ENCODE results near the gene TUBA4A. TPM values are rescaled to one million over a fixed set of nuclear protein-coding genes. Genes with fewer than 3 reads are reported as not detected.

Gene TUBA4A
- total and polyA plus RNA-seq, 2 experiments from 2014 or later, result 1.6 to 6.5 TPM

DNA sequence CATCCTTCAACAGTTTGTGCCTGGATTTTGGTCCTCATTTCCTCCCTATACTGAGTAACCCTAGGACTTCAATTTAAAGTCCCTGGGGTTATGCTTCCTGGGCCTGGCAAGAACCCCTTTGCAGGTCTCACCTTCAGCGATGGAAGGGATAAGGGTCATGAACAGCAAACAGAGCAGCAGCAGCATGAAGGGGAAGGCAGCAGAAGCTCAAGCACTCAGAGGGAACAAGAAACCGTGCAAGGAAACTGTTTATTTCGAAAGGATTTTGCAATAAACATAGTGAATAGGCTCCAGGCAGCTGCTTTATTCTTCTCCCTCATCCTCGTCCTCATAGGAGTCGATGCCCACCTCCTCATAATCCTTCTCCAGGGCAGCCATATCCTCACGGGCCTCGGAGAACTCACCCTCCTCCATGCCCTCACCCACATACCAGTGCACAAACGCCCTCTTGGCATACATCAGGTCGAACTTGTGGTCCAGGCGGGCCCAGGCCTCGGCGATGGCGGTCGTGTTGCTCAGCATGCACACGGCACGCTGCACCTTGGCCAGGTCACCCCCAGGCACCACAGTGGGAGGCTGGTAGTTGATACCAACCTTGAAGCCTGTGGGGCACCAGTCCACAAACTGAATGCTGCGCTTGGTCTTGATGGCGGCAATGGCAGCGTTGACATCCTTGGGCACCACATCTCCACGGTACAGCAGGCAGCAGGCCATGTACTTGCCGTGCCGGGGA is 3.5 kb downstream of the TUBA4A start:
- peaks cover 18% of the 10 kb centered on the region for H3K4me1 ChIP-seq (ENCODE audit: low read depth)
- H3K27me3 ChIP-seq, result peaks cover 41% of the 10 kb centered on the region
- no peaks in the 10 kb centered on the region for H3K9me3 ChIP-seq (ENCODE audit: low read depth)
- TF ChIP-seq, protein P1, sequence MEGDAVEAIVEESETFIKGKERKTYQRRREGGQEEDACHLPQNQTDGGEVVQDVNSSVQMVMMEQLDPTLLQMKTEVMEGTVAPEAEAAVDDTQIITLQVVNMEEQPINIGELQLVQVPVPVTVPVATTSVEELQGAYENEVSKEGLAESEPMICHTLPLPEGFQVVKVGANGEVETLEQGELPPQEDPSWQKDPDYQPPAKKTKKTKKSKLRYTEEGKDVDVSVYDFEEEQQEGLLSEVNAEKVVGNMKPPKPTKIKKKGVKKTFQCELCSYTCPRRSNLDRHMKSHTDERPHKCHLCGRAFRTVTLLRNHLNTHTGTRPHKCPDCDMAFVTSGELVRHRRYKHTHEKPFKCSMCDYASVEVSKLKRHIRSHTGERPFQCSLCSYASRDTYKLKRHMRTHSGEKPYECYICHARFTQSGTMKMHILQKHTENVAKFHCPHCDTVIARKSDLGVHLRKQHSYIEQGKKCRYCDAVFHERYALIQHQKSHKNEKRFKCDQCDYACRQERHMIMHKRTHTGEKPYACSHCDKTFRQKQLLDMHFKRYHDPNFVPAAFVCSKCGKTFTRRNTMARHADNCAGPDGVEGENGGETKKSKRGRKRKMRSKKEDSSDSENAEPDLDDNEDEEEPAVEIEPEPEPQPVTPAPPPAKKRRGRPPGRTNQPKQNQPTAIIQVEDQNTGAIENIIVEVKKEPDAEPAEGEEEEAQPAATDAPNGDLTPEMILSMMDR (IDR thresholded peaks at IDR 0.05; ENCODE audit: low read depth, low read length), result no peak
- H3K36me3 ChIP-seq, result no peaks in the 10 kb centered on the region
- H3K4me3 ChIP-seq, result no peak overlapping the region
- DNase-seq (ENCODE audit: low read depth in 1 of 2, low spot score in 1 of 2), result no peak
- H3K27ac ChIP-seq, result no peak overlapping the region

DNA sequence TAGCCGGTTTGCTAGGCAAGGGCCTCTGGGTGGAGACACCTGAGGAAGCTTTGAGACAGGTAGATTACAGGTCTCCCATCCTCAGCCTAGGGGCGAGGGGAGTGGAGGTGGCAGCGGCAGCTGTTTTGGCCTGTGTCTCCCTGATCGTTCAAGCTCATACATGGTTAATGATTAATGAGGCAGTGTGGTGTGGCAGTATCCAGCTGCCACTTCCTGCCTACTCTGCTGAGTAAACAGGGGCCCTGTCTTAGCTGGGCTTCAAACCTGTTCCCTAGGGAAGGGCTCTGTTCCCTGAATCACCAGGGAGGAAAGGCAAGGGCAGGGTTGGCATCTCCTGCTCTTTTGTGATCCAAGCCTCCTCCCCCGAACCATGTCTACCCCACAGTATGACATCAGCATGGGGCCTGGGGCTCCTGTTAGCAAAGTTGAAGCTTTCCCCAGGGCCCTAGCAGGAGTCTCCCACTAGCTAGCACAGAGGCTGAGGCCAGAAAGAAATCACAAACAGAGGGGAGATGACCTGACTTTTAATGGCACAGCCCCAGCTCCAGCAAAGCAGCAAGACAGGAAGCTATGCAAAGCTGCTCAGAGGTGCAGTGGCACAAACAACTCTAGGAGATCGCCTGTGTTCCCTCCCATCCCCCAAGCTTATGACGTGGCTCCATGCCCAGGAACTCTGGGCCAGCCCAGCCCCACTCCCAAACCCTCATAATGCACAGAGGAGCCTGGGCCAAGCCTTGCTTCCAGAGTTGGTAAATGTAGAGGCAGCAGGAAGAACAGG is 4.3 kb downstream of the TUBA4A start:
- peaks cover 17% of the 10 kb centered on the region for H3K4me1 ChIP-seq (ENCODE audit: low read depth)

DNA sequence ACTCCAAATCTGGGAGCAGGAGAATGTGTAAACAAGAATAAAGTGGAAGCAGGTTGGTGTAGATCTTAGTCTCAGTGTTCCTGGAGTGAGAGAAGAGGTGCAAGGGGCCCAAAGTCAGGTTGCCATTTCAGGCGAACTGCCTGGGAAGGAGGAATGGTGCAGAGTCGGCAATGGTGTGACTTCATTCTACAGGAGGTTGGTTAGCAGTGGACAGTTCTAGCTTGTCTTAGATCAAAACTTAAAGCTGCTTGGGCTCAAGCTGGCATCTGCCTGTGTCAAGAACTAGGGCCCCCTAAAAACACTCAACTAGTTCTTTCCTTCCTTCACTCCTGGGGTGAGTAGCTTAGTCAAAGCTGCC is 4.9 kb downstream of the TUBA4A start:
- TF ChIP-seq, protein P1 (IDR thresholded peaks at IDR 0.05; ENCODE audit: low read depth, low read length), result no peak
- Histone ChIP-seq H3K4me1 (ENCODE audit: low read depth) (peaks cover 16% of the 10 kb centered on the region), H3K27ac (no peak overlapping the region)

More for the DNA sequence above, 4.3 kb downstream of the TUBA4A start:
- peak in 1 of 2 donors; percentile 95 for DNase-seq (ENCODE audit: low read depth in 1 of 2, low spot score in 1 of 2)
- TF ChIP-seq, protein P1 (IDR thresholded peaks at IDR 0.05; ENCODE audit: low read depth, low read length), result no peak
- no peaks in the 10 kb centered on the region for H3K36me3 ChIP-seq
- no peaks in the 10 kb centered on the region for H3K9me3 ChIP-seq (ENCODE audit: low read depth)
- no peak overlapping the region for H3K27ac ChIP-seq
- H3K4me3 ChIP-seq, result no peak overlapping the region
- peaks cover 32% of the 10 kb centered on the region for H3K27me3 ChIP-seq

DNA sequence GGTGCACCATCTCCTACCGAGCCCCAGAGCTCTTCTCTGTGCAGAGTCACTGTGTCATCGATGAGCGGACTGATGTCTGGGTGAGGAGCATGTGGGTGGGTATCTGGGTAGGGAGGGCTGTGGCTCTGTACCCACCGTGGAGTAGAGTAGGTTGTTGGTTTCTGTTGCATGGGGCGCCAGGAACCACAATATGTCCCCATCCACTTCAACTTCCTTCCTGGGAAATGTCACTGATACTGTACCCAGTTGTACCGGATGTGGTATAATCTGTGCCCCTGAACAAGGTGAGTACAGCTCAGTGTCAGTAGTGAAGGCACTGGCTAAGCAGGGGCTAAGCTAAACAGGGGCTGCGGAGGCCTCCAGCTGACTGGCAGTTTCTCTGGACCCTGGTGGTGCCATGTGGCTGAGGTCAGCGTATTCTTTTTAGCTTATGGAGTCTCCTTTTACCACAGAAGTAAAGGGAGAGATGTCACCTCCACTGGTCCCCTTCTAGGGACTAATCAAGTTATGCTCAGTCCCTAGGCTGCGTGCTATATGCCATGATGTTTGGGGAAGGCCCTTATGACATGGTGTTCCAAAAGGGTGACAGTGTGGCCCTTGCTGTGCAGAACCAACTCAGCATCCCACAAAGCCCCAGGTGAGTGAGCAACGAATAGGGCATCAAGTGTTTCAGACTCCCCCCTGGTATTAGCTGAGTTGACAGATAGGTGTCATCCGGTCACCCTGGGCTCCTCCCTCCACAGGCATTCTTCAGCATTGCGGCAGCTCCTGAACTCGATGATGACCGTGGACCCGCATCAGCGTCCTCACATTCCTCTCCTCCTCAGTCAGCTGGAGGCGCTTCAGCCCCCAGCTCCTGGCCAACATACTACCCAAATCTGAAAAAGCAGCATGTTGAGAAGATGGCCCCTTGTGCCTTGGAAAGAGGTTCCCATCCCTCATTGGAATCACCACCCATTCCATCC is 5.8 kb downstream of the TUBA4A start:
- DNase-seq (ENCODE audit: low read depth in 1 of 2, low spot score in 1 of 2), result no peak
- TF ChIP-seq, protein P1 (IDR thresholded peaks at IDR 0.05; ENCODE audit: low read depth, low read length), result no peak

More for the DNA sequence above, 4.9 kb downstream of the TUBA4A start:
- H3K9me3 ChIP-seq (ENCODE audit: low read depth), result no peaks in the 10 kb centered on the region
- no peak for DNase-seq (ENCODE audit: low read depth in 1 of 2, low spot score in 1 of 2)
- H3K4me3 ChIP-seq, result no peak overlapping the region
- no peaks in the 10 kb centered on the region for H3K36me3 ChIP-seq
- peaks cover 27% of the 10 kb centered on the region for H3K27me3 ChIP-seq

DNA sequence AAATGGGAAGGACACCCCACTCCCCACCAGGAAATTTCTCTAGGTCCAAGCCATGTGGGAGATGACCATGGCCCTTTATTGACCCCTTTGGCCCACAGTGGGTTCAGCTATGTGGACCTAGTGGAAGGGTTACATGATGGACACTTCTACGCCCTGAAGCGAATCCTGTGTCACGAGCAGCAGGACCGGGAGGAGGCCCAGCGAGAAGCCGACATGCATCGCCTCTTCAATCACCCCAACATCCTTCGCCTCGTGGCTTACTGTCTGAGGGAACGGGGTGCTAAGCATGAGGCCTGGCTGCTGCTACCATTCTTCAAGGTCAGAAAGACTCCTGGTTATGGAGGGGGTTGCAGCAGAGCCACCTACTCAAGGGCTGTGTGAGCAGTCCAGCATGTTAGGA is 7.2 kb downstream of the TUBA4A start:
- DNase-seq (ENCODE audit: low read depth in 1 of 2, low spot score in 1 of 2), result no peak
- TF ChIP-seq, protein P1 (IDR thresholded peaks at IDR 0.05; ENCODE audit: low read depth, low read length), result no peak
- H3K4me3 ChIP-seq, result no peak overlapping the region

More for the DNA sequence above, 5.8 kb downstream of the TUBA4A start:
- Histone ChIP-seq H3K4me3 (no peak overlapping the region), H3K27ac (no peak overlapping the region), H3K36me3 (no peaks in the 10 kb centered on the region), H3K27me3 (peaks cover 18% of the 10 kb centered on the region), H3K9me3 (ENCODE audit: low read depth) (no peaks in the 10 kb centered on the region), H3K4me1 (ENCODE audit: low read depth) (peaks cover 11% of the 10 kb centered on the region)

More for the DNA sequence above, 7.2 kb downstream of the TUBA4A start:
- Histone ChIP-seq H3K27me3 (peaks cover 4% of the 10 kb centered on the region), H3K4me1 (ENCODE audit: low read depth) (peaks cover 9% of the 10 kb centered on the region), H3K9me3 (ENCODE audit: low read depth) (no peaks in the 10 kb centered on the region), H3K36me3 (no peaks in the 10 kb centered on the region), H3K27ac (no peak overlapping the region)

Measured in cardiac muscle cell (in vitro differentiated cells and primary cell).